GM12878 (cell line): Measurements from ENCODE around the gene PKP4. TPM values are rescaled to one million over a fixed set of nuclear protein-coding genes. Genes with fewer than 3 reads are reported as not detected.

Source experiments
- ATAC-seq: fragments of 200-7000 bp; cut with Tn5 transposase; 3 replicates; pipeline ENCODE4 v1.9.1; 2020; ENCODE audit warnings: mild to moderate bottlenecking, moderate library complexity
- BruUV-seq: library from RNA; stranded (reverse); fragments of 400-500 nt; replicated peaks from 2 replicates; lab custom pipeline; 2021; lab: Mats Ljungman, UMichigan
- CTCF ChIA-PET: fragments of 300-600 bp; sonication (Branson Sonifier 250); formaldehyde crosslinking; extraction: SDS; loops from one replicate; lab custom pipeline; 2021; ENCODE audit warnings: inconsistent platforms; lab: Yijun Ruan, JAX
- POLR2A ChIA-PET: fragments of 350-600 bp; formaldehyde crosslinking; extraction: SDS; loops from one replicate; lab custom pipeline; 2021; ENCODE audit warnings: inconsistent platforms; lab: Charles Lee
- RAD21 ChIA-PET: fragments of 300-600 bp; sonication (Branson Sonifier 250); formaldehyde crosslinking; loops from one replicate; lab custom pipeline; 2023; ENCODE audit warnings: antibody characterized with exemption; ENCODE audit not compliant: unreplicated experiment; lab: Charles Lee
- SMC1A ChIA-PET: fragments of 300-600 bp; sonication (Branson Sonifier 250); formaldehyde crosslinking; loops from one replicate; lab custom pipeline; 2023; ENCODE audit not compliant: unreplicated experiment, uncharacterized antibody; lab: Charles Lee
- DNase-seq: peaks from one replicate; pipeline ENCODE4 v3.0.0-alpha.2; 2011; ENCODE audit warnings: low read depth, low spot score
- FAIRE-seq: peaks from 3 replicates; lab custom pipeline; 2011; peaks lifted over from hg19 to GRCh38; lab: Jason Lieb, UNC
- H2AFZ ChIP-seq: 2 replicates; pipeline ENCODE4 v1.6.0; 2011; ENCODE audit warnings: low read depth, low read length, control low read depth; ENCODE audit not compliant: control insufficient read depth
- H3K27ac ChIP-seq: 2 replicates; pipeline ENCODE4 v1.5.1; 2011; ENCODE audit warnings: control low read depth; ENCODE audit not compliant: control insufficient read depth, insufficient read depth
- H3K27me3 ChIP-seq, 2 experiments: replicated peaks in 1 of 2; 2 replicates each; pipeline versions ENCODE4 v1.6.0 to v1.6.1; 2011; ENCODE audit warnings: low read length in 1 of 2; ENCODE audit not compliant: control insufficient read depth in 2 of 2, insufficient read depth in 2 of 2
- H3K36me3 ChIP-seq, 2 experiments: 2 replicates each; pipeline ENCODE4 v1.5.1; 2011; ENCODE audit warnings: low read length in 1 of 2; ENCODE audit not compliant: control insufficient read depth in 2 of 2, insufficient read depth in 2 of 2
- H3K4me1 ChIP-seq: 2 replicates; pipeline ENCODE4 v1.6.1; 2011; ENCODE audit warnings: mild to moderate bottlenecking, low read length, moderate library complexity, mixed read lengths; ENCODE audit not compliant: control insufficient read depth, insufficient read depth
- H3K4me2 ChIP-seq: 2 replicates; pipeline ENCODE4 v1.6.0; 2011; ENCODE audit warnings: control low read depth; ENCODE audit not compliant: control insufficient read depth, insufficient read depth
- H3K4me3 ChIP-seq: fragments of 200-600 bp; sonication (generic); 2 replicates; pipeline ENCODE4 v1.5.1; 2016
- H3K79me2 ChIP-seq: 2 replicates; pipeline ENCODE4 v1.6.0; 2011; ENCODE audit warnings: low read length; ENCODE audit not compliant: control insufficient read depth, insufficient read depth
- H3K9ac ChIP-seq: 2 replicates; pipeline ENCODE4 v1.8.0; 2011; ENCODE audit warnings: low read length, control low read depth, mixed read lengths; ENCODE audit not compliant: control insufficient read depth, insufficient read depth
- H3K9me3 ChIP-seq: replicated peaks from 3 replicates; pipeline ENCODE4 v1.5.1; 2011; ENCODE audit warnings: mild to moderate bottlenecking, low read length; ENCODE audit not compliant: control insufficient read depth, insufficient read depth
- H4K20me1 ChIP-seq: 2 replicates; pipeline ENCODE4 v1.6.0; 2011; ENCODE audit not compliant: control insufficient read depth, insufficient read depth
- IKZF1 ChIP-seq: fragments of 450-650 bp; conservative IDR thresholded peaks from 2 replicates; pipeline ENCODE4 v1.6.1; 2017; ENCODE audit warnings: antibody characterized with exemption, mild to moderate bottlenecking
- PML ChIP-seq: IDR thresholded peaks from 2 replicates; pipeline ENCODE4 v1.6.1; 2012; ENCODE audit warnings: low read length, inconsistent platforms
- ZBTB40 ChIP-seq: fragments of 450-650 bp; IDR thresholded peaks from 2 replicates; pipeline ENCODE4 v1.6.1; 2016; ENCODE audit warnings: mild to moderate bottlenecking, moderate library complexity, borderline replicate concordance
- WGBS: methylation state at CpG from one replicate; pipeline ENCODE4 v1.1.6; 2016; ENCODE audit warnings: low lambda C conversion rate; ENCODE audit not compliant: insufficient replicate concordance, insufficient coverage; ENCODE audit errors: missing lambda C conversion rate; 5-methylcytosine and 5-hydroxymethylcytosine counted together
- in situ Hi-C: fragments of 300-500 bp; cut with MboI; formaldehyde crosslinking; loops from 9 replicates; pipeline ENCODE4 v1.14.3; 2018; ENCODE audit warnings: mixed read lengths
- intact Hi-C: fragments of 100-400 bp; cut with micrococcal nuclease; formaldehyde crosslinking; loops from one replicate; pipeline ENCODE4 v1.14.2; 2022; ENCODE audit not compliant: unreplicated experiment
- polyA plus RNA-seq, 11 experiments: library from polyadenylated mRNA; depleted of rRNA in 4 of 11; unstranded in 6 of 11; stranded (reverse) in 5 of 11; fragments of >200 nt; fragmentation: Nextera tagmentation in 4 of 11; fragmentation: Illumina TruSeq in 1 of 11; extraction: Ambion mirVana in 4 of 11; extraction: Trizol in 1 of 11; gene quantifications; 1 replicate in 1 of 11; 2 replicates in 10 of 11; pipeline versions ENCODE4 v1.2.1 to v1.2.3, GENCODE V29; 2011 to 2016; ENCODE audit warnings: inconsistent platforms in 2 of 11, missing spikeins in 2 of 11, low read depth in 1 of 11
- total RNA-seq, 4 experiments: library from RNA; depleted of rRNA in 3 of 4; stranded (reverse); fragments of >200 nt in 3 of 4; fragmentation: Illumina TruSeq in 1 of 4; extraction: Trizol in 1 of 4; gene quantifications; 2 replicates each; pipeline versions ENCODE4 v1.2.1 to v1.2.3, GENCODE V29; 2013 to 2021
- TF ChIP-seq, protein P1 (sequence below): IDR thresholded peaks from 2 replicates; pipeline ENCODE4 v1.6.1; 2012; ENCODE audit warnings: mild to moderate bottlenecking, low read depth, low read length

PKP4 gene
- total and polyA plus RNA-seq, 10 of the 15 experiments (the other 5 are each of a cell fraction or from before 2014, with no cell fraction given), result 4.8 to 35.8 (median 17.7) TPM

- no peak for TF ChIP-seq ZBTB40
Observed at GRCh38 chr2:158620656-158621055, 163.9 kb downstream of the PKP4 start (continued).

DNA sequence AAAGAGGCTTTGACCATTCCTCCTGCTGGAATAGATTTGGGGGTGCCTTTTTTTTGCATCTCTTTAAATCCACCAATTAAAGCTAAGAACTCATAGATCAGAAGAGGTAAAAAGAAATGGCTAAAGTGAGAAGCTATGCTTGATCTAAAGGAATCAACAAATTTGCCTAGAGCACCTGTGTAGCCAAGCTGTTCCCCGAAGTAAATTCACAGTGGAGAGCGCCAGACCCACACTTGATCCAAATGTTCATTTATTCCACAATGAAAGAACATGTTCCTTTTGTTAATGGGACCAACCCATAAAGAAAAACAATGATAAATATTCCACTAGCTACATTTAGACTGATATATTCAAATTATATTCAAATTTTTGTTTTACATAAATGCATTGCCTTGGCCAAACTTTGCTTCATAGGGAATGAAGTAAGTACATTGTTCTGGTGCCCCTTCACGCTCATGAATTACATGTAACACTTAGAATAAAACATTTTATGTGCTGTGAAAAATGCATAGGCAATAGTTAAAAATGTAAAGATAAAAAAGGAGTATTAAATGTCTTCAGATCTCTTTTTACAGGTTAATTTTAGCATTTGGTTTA, 167.4 kb downstream of the PKP4 start:
- intact Hi-C loops, result no loop called here
- BruUV-seq, result no TSS peak
- WGBS, result 93% methylated on average over 3 of the region's 3 CpGs
- Histone ChIP-seq H3K9me3 (no peaks in the 10 kb centered on the region), H3K4me1 (no peaks in the 10 kb centered on the region), H3K4me3 (no peak overlapping the region), H2AFZ (no peak overlapping the region), H3K4me2 (no peak overlapping the region), H3K9ac (no peak overlapping the region), H3K36me3 (0 out of 4 replicates have a peak, but pooled peaks cover 0 to 2% of the 10 kb centered on the region in 2 experiments), H3K27ac (no peak overlapping the region), H3K27me3 (no peaks in the 10 kb centered on the region), H4K20me1 (no peaks in the 10 kb centered on the region), H3K79me2 (no peaks in the 10 kb centered on the region)
- DNase-seq, result no peak
- POLR2A ChIA-PET, result no interaction called here
- SMC1A ChIA-PET, result interaction anchor here (0.6 to 1.4 kb wide), 4 partner anchors 12 to 600 kb away, joined by 3 to 4 read pairs (median 3); no protein-coding TSS in a partner anchor
- CTCF ChIA-PET, result no interaction called here
- in situ Hi-C loops, result no loop called here
- FAIRE-seq, result no peak
- RAD21 ChIA-PET, result no interaction called here
- TF ChIP-seq, protein P1, sequence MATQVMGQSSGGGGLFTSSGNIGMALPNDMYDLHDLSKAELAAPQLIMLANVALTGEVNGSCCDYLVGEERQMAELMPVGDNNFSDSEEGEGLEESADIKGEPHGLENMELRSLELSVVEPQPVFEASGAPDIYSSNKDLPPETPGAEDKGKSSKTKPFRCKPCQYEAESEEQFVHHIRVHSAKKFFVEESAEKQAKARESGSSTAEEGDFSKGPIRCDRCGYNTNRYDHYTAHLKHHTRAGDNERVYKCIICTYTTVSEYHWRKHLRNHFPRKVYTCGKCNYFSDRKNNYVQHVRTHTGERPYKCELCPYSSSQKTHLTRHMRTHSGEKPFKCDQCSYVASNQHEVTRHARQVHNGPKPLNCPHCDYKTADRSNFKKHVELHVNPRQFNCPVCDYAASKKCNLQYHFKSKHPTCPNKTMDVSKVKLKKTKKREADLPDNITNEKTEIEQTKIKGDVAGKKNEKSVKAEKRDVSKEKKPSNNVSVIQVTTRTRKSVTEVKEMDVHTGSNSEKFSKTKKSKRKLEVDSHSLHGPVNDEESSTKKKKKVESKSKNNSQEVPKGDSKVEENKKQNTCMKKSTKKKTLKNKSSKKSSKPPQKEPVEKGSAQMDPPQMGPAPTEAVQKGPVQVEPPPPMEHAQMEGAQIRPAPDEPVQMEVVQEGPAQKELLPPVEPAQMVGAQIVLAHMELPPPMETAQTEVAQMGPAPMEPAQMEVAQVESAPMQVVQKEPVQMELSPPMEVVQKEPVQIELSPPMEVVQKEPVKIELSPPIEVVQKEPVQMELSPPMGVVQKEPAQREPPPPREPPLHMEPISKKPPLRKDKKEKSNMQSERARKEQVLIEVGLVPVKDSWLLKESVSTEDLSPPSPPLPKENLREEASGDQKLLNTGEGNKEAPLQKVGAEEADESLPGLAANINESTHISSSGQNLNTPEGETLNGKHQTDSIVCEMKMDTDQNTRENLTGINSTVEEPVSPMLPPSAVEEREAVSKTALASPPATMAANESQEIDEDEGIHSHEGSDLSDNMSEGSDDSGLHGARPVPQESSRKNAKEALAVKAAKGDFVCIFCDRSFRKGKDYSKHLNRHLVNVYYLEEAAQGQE, result no peak
- no peak for TF ChIP-seq PML
- TF ChIP-seq IKZF1, result no peak
- no peak for ATAC-seq
